K562 (cell line): ENCODE measurements around the gene CYSTM1. TPM values are rescaled to one million over a fixed set of nuclear protein-coding genes. Genes with fewer than 3 reads are reported as not detected.

Source experiments
- AFF4 ChIP-seq: sonication (generic); formaldehyde crosslinking; IDR thresholded peaks from 2 replicates; pipeline ENCODE4 v1.8.0; 2023; ENCODE audit warnings: mild to moderate bottlenecking, missing genetic modification reagents
- CHCHD3 ChIP-seq: fragments of 250-450 bp; sonication (Bioruptor Pico); IDR thresholded peaks from 2 replicates; pipeline ENCODE4 v2.1.2; 2022; ENCODE audit warnings: mild to moderate bottlenecking
- CREM ChIP-seq: IDR thresholded peaks from 2 replicates; pipeline ENCODE4 v1.6.1; 2014; ENCODE audit warnings: antibody characterized with exemption, low read depth
- EGR1 ChIP-seq: fragments of 450-650 bp; conservative IDR thresholded peaks from 2 replicates; pipeline ENCODE4 v1.6.1; 2017; ENCODE audit warnings: mild to moderate bottlenecking
- HDAC8 ChIP-seq: fragments of 450-650 bp; IDR thresholded peaks from 2 replicates; pipeline ENCODE4 v1.6.1; 2016; ENCODE audit warnings: mild to moderate bottlenecking, missing genetic modification characterization, moderate library complexity, missing compliant biosample characterization
- HDGF ChIP-seq: fragments of 450-650 bp; IDR thresholded peaks from 2 replicates; pipeline ENCODE4 v1.6.1; 2016
- HMGN3 ChIP-seq: IDR thresholded peaks from 2 replicates; pipeline ENCODE4 v1.6.1; 2011; ENCODE audit warnings: borderline replicate concordance, low read depth, mild to moderate bottlenecking, mixed read lengths, low read length; ENCODE audit not compliant: insufficient read length; ENCODE audit errors: extremely low read depth
- SMARCA5 ChIP-seq: fragments of 450-650 bp; IDR thresholded peaks from 2 replicates; pipeline ENCODE4 v1.6.1; 2016
- SMARCE1 ChIP-seq: fragments of 450-650 bp; IDR thresholded peaks from 2 replicates; pipeline ENCODE4 v1.7.1; 2016; ENCODE audit warnings: mild to moderate bottlenecking
- SP1 ChIP-seq: sonication (generic); formaldehyde crosslinking; IDR thresholded peaks from 2 replicates; pipeline ENCODE4 v1.8.1; 2022; ENCODE audit warnings: mild to moderate bottlenecking, missing genetic modification reagents
- TSC22D4 ChIP-seq: fragments of 450-650 bp; IDR thresholded peaks from 2 replicates; pipeline ENCODE4 v1.6.1; 2016; ENCODE audit warnings: missing genetic modification characterization, missing biosample characterization, control low read depth
- ZFP1 ChIP-seq: fragments of 450-650 bp; formaldehyde crosslinking; IDR thresholded peaks from 2 replicates; pipeline ENCODE4 v1.4.0; 2020; ENCODE audit warnings: mild to moderate bottlenecking, mixed read lengths
- ZNF12 ChIP-seq: sonication (generic); formaldehyde crosslinking; IDR thresholded peaks from 2 replicates; pipeline ENCODE4 v1.4.0; 2020; ENCODE audit warnings: mild to moderate bottlenecking, missing genetic modification reagents
- ZNF217 ChIP-seq: sonication (generic); formaldehyde crosslinking; IDR thresholded peaks from 2 replicates; pipeline ENCODE4 v1.8.0; 2022; ENCODE audit warnings: mild to moderate bottlenecking, missing genetic modification reagents
- ZNF239 ChIP-seq: fragments of 250-450 bp; sonication (Bioruptor Pico); IDR thresholded peaks from 2 replicates; pipeline ENCODE4 v1.4.0; 2020; ENCODE audit warnings: mild to moderate bottlenecking
- ZNF512 ChIP-seq: IDR thresholded peaks from 2 replicates; pipeline ENCODE4 v1.6.1; 2016; ENCODE audit warnings: missing genetic modification characterization, missing compliant biosample characterization
- ZNF551 ChIP-seq: fragments of 250-450 bp; sonication (Bioruptor Pico); IDR thresholded peaks from 2 replicates; pipeline ENCODE4 v1.5.0; 2021; ENCODE audit warnings: mild to moderate bottlenecking, moderate library complexity
- ZNF75A ChIP-seq: fragments of 450-650 bp; formaldehyde crosslinking; IDR thresholded peaks from 2 replicates; pipeline ENCODE4 v1.4.0; 2020; ENCODE audit warnings: mild to moderate bottlenecking
- polyA plus RNA-seq, 8 experiments: library from polyadenylated mRNA; depleted of rRNA in 4 of 8; stranded (reverse) in 5 of 8; unstranded in 3 of 8; fragments of >200 nt; fragmentation: Nextera tagmentation in 2 of 8; fragmentation: Illumina TruSeq in 1 of 8; extraction: Ambion mirVana in 2 of 8; extraction: Trizol in 1 of 8; gene quantifications; 2 replicates each; pipeline versions ENCODE4 v1.2.1 to v1.2.3, GENCODE V29; 2011 to 2014; ENCODE audit warnings: inconsistent platforms in 1 of 8, missing spikeins in 1 of 8
- total RNA-seq, 7 experiments: library from RNA; depleted of rRNA in 6 of 7; stranded (reverse); fragments of >200 nt in 6 of 7; fragmentation: Illumina TruSeq in 2 of 7; extraction: Trizol in 2 of 7; gene quantifications; 2 replicates each; pipeline versions ENCODE4 v1.2.1 to v1.2.3, GENCODE V29; 2011 to 2021; ENCODE audit warnings: low replicate concordance in 1 of 7
- TF ChIP-seq, protein P1 (sequence below): sonication (generic); formaldehyde crosslinking; IDR thresholded peaks from 2 replicates; pipeline ENCODE4 v1.4.0; 2020; ENCODE audit warnings: mild to moderate bottlenecking, missing genetic modification reagents
- TF ChIP-seq, protein P2 (sequence below), 2 experiments: fragments of 450-650 bp; IDR thresholded peaks; 2 replicates each; pipeline ENCODE4 v1.6.1; 2016

CYSTM1 gene
- total and polyA plus RNA-seq, 9 of the 15 experiments (the other 6 are each of a cell fraction or from before 2014, with no cell fraction given): 76.1 to 422 (median 108) TPM

DNA sequence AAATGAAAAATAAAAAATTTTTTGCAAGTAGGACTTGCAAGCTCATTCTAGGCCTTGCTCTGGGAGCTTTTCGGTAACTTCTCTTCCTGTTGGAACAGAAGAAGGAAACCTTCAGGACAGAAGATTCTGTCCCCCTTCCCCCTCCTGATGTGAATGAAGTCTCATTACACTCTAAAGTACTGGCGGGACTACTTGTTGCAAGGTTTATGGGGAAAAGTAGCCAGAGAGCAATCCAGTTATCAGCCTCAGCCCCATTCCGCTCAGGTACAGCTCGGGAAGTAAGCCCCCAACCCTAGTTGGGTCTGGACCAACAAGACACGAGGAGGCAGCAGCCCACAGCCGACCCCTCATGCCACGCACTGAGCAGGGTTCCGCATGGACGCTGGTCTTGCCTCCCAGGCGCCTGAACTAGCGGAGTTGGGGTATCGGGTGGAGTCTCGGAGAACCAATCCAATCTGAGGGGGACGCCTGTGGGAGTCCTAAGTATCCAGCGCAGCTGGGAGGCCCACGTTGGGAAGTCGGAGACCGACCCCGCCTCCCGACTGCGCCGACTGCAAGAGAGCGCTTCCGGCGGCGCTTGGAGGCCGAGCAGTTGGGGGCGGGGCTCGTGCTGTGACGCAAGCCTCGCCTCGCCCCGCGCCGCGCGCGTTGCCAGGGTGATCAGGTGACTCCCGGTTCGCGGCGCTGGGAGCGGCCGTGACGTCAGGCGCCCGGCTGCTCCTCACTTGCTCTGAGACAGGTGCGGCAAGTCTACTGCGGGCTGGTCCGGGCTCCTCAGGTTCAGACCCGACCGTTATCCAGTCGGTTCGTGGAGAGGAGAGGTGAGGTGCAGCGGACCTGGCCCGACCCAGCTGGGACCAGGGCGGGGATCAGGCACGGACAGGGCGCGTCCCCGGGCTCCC, at the start of gene CYSTM1 (continued):
- peak; percentile 35; the same call in 1 of the 2 replicates for TF ChIP-seq ZNF12
- no peak for TF ChIP-seq ZNF75A (CRISPR knock-in tag)
- TF ChIP-seq ZNF512 (tag): no peak
- TF ChIP-seq SP1: peak; percentile 80
- TF ChIP-seq HMGN3: peak; percentile 95
- TF ChIP-seq, protein P1, sequence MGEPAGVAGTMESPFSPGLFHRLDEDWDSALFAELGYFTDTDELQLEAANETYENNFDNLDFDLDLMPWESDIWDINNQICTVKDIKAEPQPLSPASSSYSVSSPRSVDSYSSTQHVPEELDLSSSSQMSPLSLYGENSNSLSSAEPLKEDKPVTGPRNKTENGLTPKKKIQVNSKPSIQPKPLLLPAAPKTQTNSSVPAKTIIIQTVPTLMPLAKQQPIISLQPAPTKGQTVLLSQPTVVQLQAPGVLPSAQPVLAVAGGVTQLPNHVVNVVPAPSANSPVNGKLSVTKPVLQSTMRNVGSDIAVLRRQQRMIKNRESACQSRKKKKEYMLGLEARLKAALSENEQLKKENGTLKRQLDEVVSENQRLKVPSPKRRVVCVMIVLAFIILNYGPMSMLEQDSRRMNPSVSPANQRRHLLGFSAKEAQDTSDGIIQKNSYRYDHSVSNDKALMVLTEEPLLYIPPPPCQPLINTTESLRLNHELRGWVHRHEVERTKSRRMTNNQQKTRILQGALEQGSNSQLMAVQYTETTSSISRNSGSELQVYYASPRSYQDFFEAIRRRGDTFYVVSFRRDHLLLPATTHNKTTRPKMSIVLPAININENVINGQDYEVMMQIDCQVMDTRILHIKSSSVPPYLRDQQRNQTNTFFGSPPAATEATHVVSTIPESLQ: no peak
- TF ChIP-seq, protein P2, sequence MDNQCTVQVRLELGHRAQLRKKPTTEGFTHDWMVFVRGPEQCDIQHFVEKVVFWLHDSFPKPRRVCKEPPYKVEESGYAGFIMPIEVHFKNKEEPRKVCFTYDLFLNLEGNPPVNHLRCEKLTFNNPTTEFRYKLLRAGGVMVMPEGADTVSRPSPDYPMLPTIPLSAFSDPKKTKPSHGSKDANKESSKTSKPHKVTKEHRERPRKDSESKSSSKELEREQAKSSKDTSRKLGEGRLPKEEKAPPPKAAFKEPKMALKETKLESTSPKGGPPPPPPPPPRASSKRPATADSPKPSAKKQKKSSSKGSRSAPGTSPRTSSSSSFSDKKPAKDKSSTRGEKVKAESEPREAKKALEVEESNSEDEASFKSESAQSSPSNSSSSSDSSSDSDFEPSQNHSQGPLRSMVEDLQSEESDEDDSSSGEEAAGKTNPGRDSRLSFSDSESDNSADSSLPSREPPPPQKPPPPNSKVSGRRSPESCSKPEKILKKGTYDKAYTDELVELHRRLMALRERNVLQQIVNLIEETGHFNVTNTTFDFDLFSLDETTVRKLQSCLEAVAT (IDR thresholded peaks at IDR 0.05): 0 out of 4 replicates have a peak, but pooled peaks of 1 of the 2 experiments have one; percentile 32
- TF ChIP-seq ZNF217 (CRISPR knock-in tag): no peak
- no peak for TF ChIP-seq ZNF239 (CRISPR knock-in tag)
- 0 out of 2 replicates have a peak, but pooled peaks have one; percentile 28 for TF ChIP-seq SMARCE1
- no peak for TF ChIP-seq TSC22D4 (tag)
- TF ChIP-seq ZNF551: no peak
- no peak for TF ChIP-seq ZFP1 (CRISPR knock-in tag)
- TF ChIP-seq AFF4 (CRISPR knock-in tag): peak; percentile 56
- 0 out of 2 replicates have a peak, but pooled peaks have one; percentile 31 for TF ChIP-seq HDAC8 (tag)
- no peak for TF ChIP-seq SMARCA5
- peak; percentile 96 for TF ChIP-seq CREM
- TF ChIP-seq CHCHD3 (CRISPR knock-in tag): no peak
- no peak for TF ChIP-seq HDGF
- 0 out of 2 replicates have a peak, but pooled peaks have one; percentile 19 for TF ChIP-seq EGR1
